DMS53 treated with DMSO at 0.1 percent for 48 hours (cell line): ENCODE results near the gene FTHL17.

Experiments
- DNase-seq: peaks from one replicate; lab custom pipeline; 2025; ENCODE audit not compliant: unreplicated experiment; lab: John Stamatoyannopoulos, UW

The FTHL17 gene

GRCh38 chrX:31038575-31039326, 33.1 kb downstream of the FTHL17 start:
- DNase-seq, result peak; percentile 4

- peak; percentile 28 for DNase-seq
These were observed 34.9 kb downstream of the FTHL17 start for GRCh38 chrX:31036895-31037294.

GRCh38 chrX:31027351-31027750, 44.5 kb downstream of the FTHL17 start:
- no peak for DNase-seq

- no peak for DNase-seq
These were observed 47.0 kb downstream of the FTHL17 start for GRCh38 chrX:31024866-31025265.

- no peak for DNase-seq
These were observed 50.3 kb downstream of the FTHL17 start for GRCh38 chrX:31021537-31021936.
